ENCODE data around the gene NUP62CL. TPM values are rescaled to one million over a fixed set of nuclear protein-coding genes. Genes with fewer than 3 reads are reported as not detected.

Gene NUP62CL
- total RNA-seq, 1 experiment from 2014 or later: 21.1 TPM

- TF ChIP-seq REST (IDR thresholded peaks at IDR 0.05; ENCODE audit: low read depth) (no peak), MAX (IDR thresholded peaks at IDR 0.05) (no peak)
Observed at GRCh38 chrX:107135049-107135964, 70.9 kb downstream of the NUP62CL start (continued).

- no TSS peak for BruUV-seq (replicated peaks)
- ChIA-PET CTCF (no interaction called here), RAD21 (ENCODE audit: low non-redundant PET in 1 of 2, low total read pairs in 2 of 2, uncharacterized antibody in 2 of 2, unreplicated experiment in 2 of 2) (no interaction called here), POLR2A (no interaction called here)
- H4K20me1 ChIP-seq (ENCODE audit: insufficient read depth): no peaks in the 10 kb centered on the region
- H3K4me1 ChIP-seq (ENCODE audit: control insufficient read depth in 1 of 2, insufficient read depth in 2 of 2, low read length in 2 of 2): peaks cover 0 to 4% of the 10 kb centered on the region in 2 experiments; a peak in 1 of 4 replicates
- no peak overlapping the region for H3K4me3 ChIP-seq (replicated peaks in 1 of 2; ENCODE audit: low read depth in 1 of 2, low read length in 2 of 2)
- no peak overlapping the region for H3K27ac ChIP-seq (ENCODE audit: low read depth, low read length)
- no peaks in the 10 kb centered on the region; a peak in 1 of 4 replicates for H3K36me3 ChIP-seq (ENCODE audit: control insufficient read depth in 1 of 2, insufficient read depth in 2 of 2, low read length in 2 of 2)
- no peaks in the 10 kb centered on the region for H3K79me2 ChIP-seq (ENCODE audit: insufficient read depth, low read length)
- ATAC-seq (no peak), DNase-seq (ENCODE audit: low read depth, low spot score) (no peak)
- intact Hi-C loops (cut with micrococcal nuclease): no loop called here
- no peak overlapping the region for H3K4me2 ChIP-seq (ENCODE audit: low read length)
- no peaks in the 10 kb centered on the region for H3K9me3 ChIP-seq (ENCODE audit: control insufficient read depth in 1 of 2, insufficient read depth in 1 of 2, low read depth in 1 of 2, low read length in 2 of 2)
- TF ChIP-seq ATF3 (IDR thresholded peaks at IDR 0.05) (no peak), REST (IDR thresholded peaks at IDR 0.05; ENCODE audit: low read depth) (no peak), EGR1 (IDR thresholded peaks at IDR 0.05; ENCODE audit: low read depth) (no peak), MAX (IDR thresholded peaks at IDR 0.05) (no peak), SP1 (IDR thresholded peaks at IDR 0.05; ENCODE audit: low read depth) (no peak), EZH2phosphoT487 (IDR thresholded peaks at IDR 0.05; ENCODE audit: borderline replicate concordance) (no peak), SIN3A (IDR thresholded peaks at IDR 0.05; ENCODE audit: low read depth) (no peak), ZBTB33 (IDR thresholded peaks at IDR 0.05; ENCODE audit: extremely low read depth, insufficient replicate concordance, low read length) (no peak), RAD21 (IDR thresholded peaks at IDR 0.05; ENCODE audit: low read depth) (no peak), CEBPB (IDR thresholded peaks at IDR 0.05; ENCODE audit: low read depth) (no peak), SRF (IDR thresholded peaks at IDR 0.05; ENCODE audit: low read depth) (no peak)
- H3K9ac ChIP-seq (ENCODE audit: low read length): no peak overlapping the region
- H3K27me3 ChIP-seq (ENCODE audit: insufficient read depth, low read length): no peaks in the 10 kb centered on the region
- H2AFZ ChIP-seq (ENCODE audit: low read depth, low read length, poor library complexity, severe bottlenecking): no peak overlapping the region
- no peaks in the 10 kb centered on the region for H3K9me2 ChIP-seq (ENCODE audit: insufficient read depth)
Observed at GRCh38 chrX:107123750-107124149, 82.5 kb downstream of the NUP62CL start.

All from HCT116 (cell line).